Breast epithelium (tissue), 4 donors: ENCODE measurements around the gene P2RX1. TPM values are rescaled to one million over a fixed set of nuclear protein-coding genes. Genes with fewer than 3 reads are reported as not detected.

Experiments
- DNase-seq, 2 donors: peaks; one replicate each; pipeline ENCODE4 v3.0.0-alpha.2; 2019; ENCODE audit warnings: low spot score in 2 of 2
- H3K27ac ChIP-seq, 2 donors: fragments of 200-600 bp; sonication (generic) in 1 of 2; one replicate each; pipeline ENCODE4 v1.5.1; 2016 to 2019; ENCODE audit warnings: mild to moderate bottlenecking in 1 of 2
- H3K27me3 ChIP-seq, 2 donors: fragments of 200-600 bp; sonication (generic) in 1 of 2; one replicate each; pipeline versions ENCODE4 v1.5.1 to v1.6.0; 2017 to 2019; ENCODE audit warnings: control low read depth in 1 of 2, mild to moderate bottlenecking in 1 of 2
- H3K36me3 ChIP-seq: fragments of 200-600 bp; one replicate; pipeline ENCODE4 v1.5.1; 2019
- H3K4me1 ChIP-seq, 2 donors: fragments of 200-600 bp; sonication (generic); one replicate each; pipeline ENCODE4 v1.5.1; 2016 to 2019; ENCODE audit warnings: control low read depth in 1 of 2
- H3K4me3 ChIP-seq, 3 donors: fragments of 200-600 bp; sonication (generic); 1 replicate in 2 of 3; 2 replicates in 1 of 3; pipeline ENCODE4 v1.5.1; 2016 to 2019; ENCODE audit warnings: mild to moderate bottlenecking in 3 of 3, moderate library complexity in 2 of 3
- H3K9me3 ChIP-seq, 2 donors: fragments of 200-600 bp; sonication (generic) in 1 of 2; one replicate each; pipeline ENCODE4 v1.5.1; 2016 to 2019; ENCODE audit warnings: control low read depth in 1 of 2
- CTCF ChIP-seq, 3 donors: fragments of 450-650 bp; IDR thresholded peaks; one replicate each; pipeline ENCODE4 v1.5.1; 2016 to 2017; ENCODE audit warnings: antibody characterized with exemption in 3 of 3, mild to moderate bottlenecking in 3 of 3, moderate library complexity in 3 of 3
- POLR2A ChIP-seq: fragments of 450-650 bp; IDR thresholded peaks from one replicate; pipeline ENCODE4 v1.6.1; 2016; ENCODE audit warnings: antibody characterized with exemption, mild to moderate bottlenecking, moderate library complexity
- POLR2AphosphoS5 ChIP-seq, 3 donors: sonication (generic); formaldehyde crosslinking; IDR thresholded peaks; one replicate each; pipeline ENCODE4 v1.6.1; 2017; ENCODE audit warnings: antibody characterized with exemption in 3 of 3
- intact Hi-C: fragments of 100-400 bp; cut with DNase I; formaldehyde crosslinking; loops from one replicate; pipeline ENCODE4 v1.15.1; 2023; ENCODE audit warnings: low total_unique reads
- total RNA-seq, 3 donors: library from RNA; depleted of rRNA; stranded (reverse); fragments of >200 nt; gene quantifications; one replicate each; pipeline ENCODE4 v1.1.0, GENCODE V29; 2016

Gene P2RX1
- total RNA-seq, 3 donors from 2014 or later: 1.2 to 3.5 (median 2.0) TPM

DNA sequence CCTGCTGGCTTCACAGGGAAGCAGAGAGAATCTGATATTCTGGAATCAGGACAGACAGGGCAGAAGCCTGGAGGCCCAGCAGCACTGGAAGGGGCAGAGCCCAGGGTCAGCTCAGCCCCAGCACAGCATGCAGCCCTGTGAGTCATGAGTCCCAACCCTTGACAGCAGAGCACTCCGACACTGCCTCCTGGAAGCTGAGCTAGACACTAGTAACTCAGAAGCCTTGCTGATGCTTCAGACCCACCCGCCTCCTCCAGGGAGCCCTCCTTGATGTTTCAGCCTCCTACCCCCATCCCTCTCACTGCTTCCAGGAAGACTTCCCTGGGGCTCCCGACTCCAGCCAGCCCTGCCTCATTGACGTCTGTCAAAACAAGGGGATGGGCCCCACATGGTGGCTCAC is 30.3 kb downstream of the P2RX1 start:
- Histone ChIP-seq H3K4me3 (no peak overlapping the region), H3K9me3 (no peaks in the 10 kb centered on the region), H3K4me1 (peaks cover 14 to 23% of the 10 kb centered on the region in 2 donors), H3K27me3 (no peaks in the 10 kb centered on the region), H3K27ac (peak overlapping the region in 1 of 2 donors; percentile 17), H3K36me3 (no peaks in the 10 kb centered on the region)
- intact Hi-C loops: no loop called here
- DNase-seq: no peak
- TF ChIP-seq CTCF (IDR thresholded peaks at IDR 0.05): no peak
- TF ChIP-seq POLR2AphosphoS5 (IDR thresholded peaks at IDR 0.05): no peak
- no peak for TF ChIP-seq POLR2A

GRCh38 chr17:3885271-3885670 is 31.0 kb downstream of the P2RX1 start:
- intact Hi-C loops: no loop called here
- Histone ChIP-seq H3K4me3 (no peak overlapping the region), H3K27me3 (no peaks in the 10 kb centered on the region), H3K27ac (peak overlapping the region in 1 of 2 donors; percentile 17), H3K4me1 (peaks cover 9 to 23% of the 10 kb centered on the region in 2 donors), H3K9me3 (no peaks in the 10 kb centered on the region), H3K36me3 (no peaks in the 10 kb centered on the region)
- DNase-seq: no peak
- no peak for TF ChIP-seq POLR2A

GRCh38 chr17:3884188-3884587 is 32.1 kb downstream of the P2RX1 start:
- Histone ChIP-seq H3K36me3 (no peaks in the 10 kb centered on the region), H3K9me3 (no peaks in the 10 kb centered on the region), H3K27ac (no peak overlapping the region), H3K27me3 (no peaks in the 10 kb centered on the region), H3K4me3 (no peak overlapping the region), H3K4me1 (peaks cover 0 to 16% of the 10 kb centered on the region in 2 donors)
- no peak for DNase-seq
- intact Hi-C loops: no loop called here
- TF ChIP-seq POLR2A: no peak
- TF ChIP-seq POLR2AphosphoS5 (IDR thresholded peaks at IDR 0.05): no peak
- TF ChIP-seq CTCF (IDR thresholded peaks at IDR 0.05): no peak

DNA sequence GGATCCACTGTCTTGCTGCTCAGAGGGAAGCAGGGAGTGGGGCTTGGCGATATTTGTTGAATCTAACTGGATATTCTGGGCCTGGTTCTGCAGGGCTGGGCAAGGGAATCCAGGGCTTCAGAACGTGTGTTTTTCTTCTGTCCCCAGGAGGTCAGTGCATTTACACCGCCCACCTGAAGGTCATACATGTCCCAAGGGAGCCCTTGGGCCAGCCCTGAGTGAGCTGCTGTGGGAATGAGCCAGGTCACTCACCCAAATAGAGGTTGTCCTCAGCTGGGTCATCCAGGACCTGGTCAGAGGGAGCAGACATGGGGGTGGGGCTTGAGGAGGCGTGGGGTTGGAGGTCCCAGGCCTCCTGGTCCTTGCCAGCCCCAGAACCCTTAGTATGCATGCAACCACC is 34.0 kb downstream of the P2RX1 start:
- DNase-seq: no peak
- no peaks in the 10 kb centered on the region for H3K36me3 ChIP-seq
- intact Hi-C loops: no loop called here

DNA sequence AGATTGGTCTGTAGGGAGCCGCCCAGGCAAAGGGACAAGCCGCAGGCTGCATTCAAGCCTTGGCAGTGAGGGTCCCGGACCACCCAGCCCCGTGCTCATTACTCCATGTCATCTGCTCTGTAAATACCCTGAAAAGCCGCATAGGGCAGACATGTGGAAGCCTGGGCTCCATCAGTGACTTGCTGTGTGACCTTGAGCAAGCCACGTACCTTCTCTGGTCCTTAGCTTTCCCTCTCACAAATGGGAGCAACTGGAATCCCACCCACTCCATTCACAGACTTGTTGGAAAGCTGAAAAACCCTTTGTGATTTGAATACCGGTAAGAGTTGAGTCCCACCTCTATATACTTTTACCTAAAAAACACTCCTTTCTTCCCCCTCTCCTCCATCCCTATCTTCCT is 35.3 kb downstream of the P2RX1 start:
- no peaks in the 10 kb centered on the region for H3K36me3 ChIP-seq
- H3K27ac ChIP-seq: no peak overlapping the region
- no peak for DNase-seq
- H3K9me3 ChIP-seq: no peaks in the 10 kb centered on the region
- TF ChIP-seq CTCF (IDR thresholded peaks at IDR 0.05) (no peak), POLR2AphosphoS5 (IDR thresholded peaks at IDR 0.05) (no peak), POLR2A (no peak)
- H3K4me3 ChIP-seq: no peak overlapping the region
- intact Hi-C loops: no loop called here
- no peaks in the 10 kb centered on the region for H3K27me3 ChIP-seq
- H3K4me1 ChIP-seq: no peaks in the 10 kb centered on the region

More for the DNA sequence above, 34.0 kb downstream of the P2RX1 start:
- TF ChIP-seq CTCF (IDR thresholded peaks at IDR 0.05): no peak
- no peak for TF ChIP-seq POLR2AphosphoS5 (IDR thresholded peaks at IDR 0.05)
- no peak for TF ChIP-seq POLR2A
- H3K27ac ChIP-seq: no peak overlapping the region
- no peaks in the 10 kb centered on the region for H3K27me3 ChIP-seq
- no peak overlapping the region for H3K4me3 ChIP-seq
- H3K9me3 ChIP-seq: no peaks in the 10 kb centered on the region
- peaks cover 0 to 3% of the 10 kb centered on the region in 2 donors for H3K4me1 ChIP-seq
